ENCODE results near the gene RNF121.

- TF ChIP-seq POLR2A (IDR thresholded peaks at IDR 0.05) (no peak), CTCF (IDR thresholded peaks at IDR 0.05) (no peak)
Measured at GRCh38 chr11:71914617-71915189, 14.1 kb upstream of the RNF121 start.
